ENCODE results near the gene RIPOR3. TPM values are rescaled to one million over a fixed set of nuclear protein-coding genes. Genes with fewer than 3 reads are reported as not detected.
"Not testable (repeated sequence)": the region's sequence is repeated elsewhere in the genome, so short reads cannot be mapped to it uniquely, and the experiment has no call there.

The RIPOR3 gene
- polyA plus RNA-seq, 1 donor: 9.3 TPM

DNA sequence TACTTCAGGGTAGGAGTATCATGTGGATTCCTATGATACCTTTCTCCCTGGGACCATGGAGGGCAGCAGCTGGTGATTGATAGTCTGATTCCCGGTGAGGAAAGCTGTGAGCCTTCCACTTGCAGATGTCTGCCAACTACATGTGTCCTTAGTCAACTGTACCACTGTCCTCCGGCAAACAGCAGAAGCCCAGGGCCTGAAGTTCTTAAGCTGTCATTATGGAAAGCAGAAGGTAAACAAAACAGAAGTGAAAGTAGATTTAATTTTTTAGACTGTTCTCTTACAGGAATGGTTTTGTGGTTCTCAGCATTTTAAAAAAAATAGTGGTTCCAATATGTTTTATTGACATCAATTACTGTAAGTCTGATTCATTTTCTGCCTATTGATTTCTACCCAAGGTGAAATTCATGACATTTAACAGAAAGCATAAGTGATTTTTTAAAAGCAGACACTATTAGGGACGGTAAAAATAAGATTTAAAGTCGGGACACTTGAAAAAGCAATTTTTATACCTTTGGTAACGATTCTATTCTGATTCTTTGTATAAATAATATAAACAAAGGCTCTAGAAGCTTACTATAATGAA, 144.5 kb downstream of the RIPOR3 start:
- 87% methylated on average over 3 of the region's 5 CpGs for WGBS (ENCODE audit: insufficient coverage, low lambda C conversion rate)
- Histone ChIP-seq H3K4me1 (ENCODE audit: control insufficient read depth, insufficient read depth, low read length) (no peaks in the 10 kb centered on the region), H3K4me3 (ENCODE audit: low read length) (no peak overlapping the region)

DNA sequence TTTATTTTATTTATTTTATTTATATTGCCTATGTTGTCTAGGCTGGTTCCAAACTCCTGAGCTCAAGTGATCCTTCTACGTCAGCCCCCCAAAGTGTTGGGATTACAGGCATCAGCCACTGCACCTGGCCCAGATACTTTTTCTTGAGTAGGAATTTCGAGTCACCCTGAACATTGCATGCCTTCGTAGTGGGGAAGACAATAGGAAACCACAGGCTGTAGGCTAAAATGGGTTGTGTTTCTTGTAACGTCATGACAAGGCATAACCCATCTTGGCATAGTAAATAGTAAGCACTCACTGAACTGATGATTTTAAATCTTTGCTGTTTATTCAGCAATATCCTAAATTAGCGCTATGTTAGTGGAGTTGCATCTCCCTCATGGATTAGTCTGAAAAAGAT, 146.2 kb downstream of the RIPOR3 start:
- Histone ChIP-seq H3K4me3 (ENCODE audit: low read length) (no peak overlapping the region), H3K4me1 (ENCODE audit: control insufficient read depth, insufficient read depth, low read length) (no peaks in the 10 kb centered on the region), H3K36me3 (ENCODE audit: control insufficient read depth, insufficient read depth, low read length) (peaks cover 4% of the 10 kb centered on the region), H3K27ac (ENCODE audit: low read length) (no peak overlapping the region), H3K27me3 (ENCODE audit: control insufficient read depth, insufficient read depth, low read length) (no peaks in the 10 kb centered on the region), H3K9me3 (ENCODE audit: control insufficient read depth, low read depth, low read length) (no peaks in the 10 kb centered on the region)
- DNase-seq: no peak
- WGBS (ENCODE audit: insufficient coverage, low lambda C conversion rate): 100% methylated on average over 2 of the region's 5 CpGs

More for the DNA sequence above, 144.5 kb downstream of the RIPOR3 start:
- Histone ChIP-seq H3K36me3 (ENCODE audit: control insufficient read depth, insufficient read depth, low read length) (peaks cover 4% of the 10 kb centered on the region), H3K27ac (ENCODE audit: low read length) (no peak overlapping the region), H3K27me3 (ENCODE audit: control insufficient read depth, insufficient read depth, low read length) (no peaks in the 10 kb centered on the region), H3K9me3 (ENCODE audit: control insufficient read depth, low read depth, low read length) (no peaks in the 10 kb centered on the region)
- DNase-seq: no peak

DNA sequence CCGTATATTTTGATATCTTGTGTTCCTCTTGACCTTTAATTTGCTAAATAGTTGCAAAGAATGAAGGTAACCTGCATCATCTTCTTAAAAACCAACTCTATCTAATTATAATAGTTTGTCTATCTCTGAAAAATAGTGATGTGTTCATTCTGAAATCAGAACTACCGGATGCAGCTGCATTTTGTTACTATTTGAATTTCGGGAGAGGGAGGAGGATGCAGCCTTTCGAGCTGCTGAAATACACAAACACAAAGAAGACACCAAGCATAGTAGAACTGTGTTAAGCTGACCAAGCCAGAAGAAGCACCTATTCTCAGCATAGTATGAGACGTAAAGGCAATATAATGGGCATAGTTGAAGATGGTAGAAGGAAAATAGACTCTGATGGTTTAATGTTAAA, 148.0 kb downstream of the RIPOR3 start:
- no peaks in the 10 kb centered on the region for H3K4me1 ChIP-seq (ENCODE audit: control insufficient read depth, insufficient read depth, low read length)
- WGBS (ENCODE audit: insufficient coverage, low lambda C conversion rate): 91% methylated on average over 2 of the region's 5 CpGs

DNA sequence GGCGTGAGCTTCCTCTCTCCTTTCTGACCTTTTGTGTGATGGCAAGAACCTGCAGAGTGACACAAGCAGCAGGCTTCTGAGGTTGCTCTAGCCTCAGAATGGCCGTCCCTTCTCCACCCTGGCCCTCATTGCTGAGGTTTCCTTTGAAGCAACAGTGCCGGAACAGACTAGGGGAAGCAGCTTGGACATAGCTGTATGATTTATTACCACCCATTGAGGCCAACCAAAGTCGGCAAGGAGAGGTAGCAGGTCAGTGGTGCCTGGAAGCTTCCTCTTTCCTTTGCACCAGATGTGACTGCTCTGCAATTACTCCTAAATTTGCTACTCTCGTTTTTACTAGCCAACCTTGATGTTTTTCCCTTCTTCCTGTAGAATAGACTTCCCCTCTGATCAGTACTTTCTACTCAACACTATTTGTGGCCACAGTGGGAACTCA, 149.7 kb downstream of the RIPOR3 start:
- 70% methylated on average over 2 of the region's 5 CpGs for WGBS (ENCODE audit: insufficient coverage, low lambda C conversion rate)
- H3K36me3 ChIP-seq (ENCODE audit: control insufficient read depth, insufficient read depth, low read length): no peaks in the 10 kb centered on the region
- no peaks in the 10 kb centered on the region for H3K27me3 ChIP-seq (ENCODE audit: control insufficient read depth, insufficient read depth, low read length)
- H3K9me3 ChIP-seq (ENCODE audit: control insufficient read depth, low read depth, low read length): no peaks in the 10 kb centered on the region
- H3K4me3 ChIP-seq (ENCODE audit: low read length): no peak overlapping the region
- H3K4me1 ChIP-seq (ENCODE audit: control insufficient read depth, insufficient read depth, low read length): no peaks in the 10 kb centered on the region
- DNase-seq: no peak
- no peak overlapping the region for H3K27ac ChIP-seq (ENCODE audit: low read length)

More for the DNA sequence above, 148.0 kb downstream of the RIPOR3 start:
- H3K4me3 ChIP-seq (ENCODE audit: low read length): no peak overlapping the region
- no peaks in the 10 kb centered on the region for H3K27me3 ChIP-seq (ENCODE audit: control insufficient read depth, insufficient read depth, low read length)
- no peaks in the 10 kb centered on the region for H3K9me3 ChIP-seq (ENCODE audit: control insufficient read depth, low read depth, low read length)
- peaks cover under 1% of the 10 kb centered on the region for H3K36me3 ChIP-seq (ENCODE audit: control insufficient read depth, insufficient read depth, low read length)
- no peak for DNase-seq
- H3K27ac ChIP-seq (ENCODE audit: low read length): no peak overlapping the region

DNA sequence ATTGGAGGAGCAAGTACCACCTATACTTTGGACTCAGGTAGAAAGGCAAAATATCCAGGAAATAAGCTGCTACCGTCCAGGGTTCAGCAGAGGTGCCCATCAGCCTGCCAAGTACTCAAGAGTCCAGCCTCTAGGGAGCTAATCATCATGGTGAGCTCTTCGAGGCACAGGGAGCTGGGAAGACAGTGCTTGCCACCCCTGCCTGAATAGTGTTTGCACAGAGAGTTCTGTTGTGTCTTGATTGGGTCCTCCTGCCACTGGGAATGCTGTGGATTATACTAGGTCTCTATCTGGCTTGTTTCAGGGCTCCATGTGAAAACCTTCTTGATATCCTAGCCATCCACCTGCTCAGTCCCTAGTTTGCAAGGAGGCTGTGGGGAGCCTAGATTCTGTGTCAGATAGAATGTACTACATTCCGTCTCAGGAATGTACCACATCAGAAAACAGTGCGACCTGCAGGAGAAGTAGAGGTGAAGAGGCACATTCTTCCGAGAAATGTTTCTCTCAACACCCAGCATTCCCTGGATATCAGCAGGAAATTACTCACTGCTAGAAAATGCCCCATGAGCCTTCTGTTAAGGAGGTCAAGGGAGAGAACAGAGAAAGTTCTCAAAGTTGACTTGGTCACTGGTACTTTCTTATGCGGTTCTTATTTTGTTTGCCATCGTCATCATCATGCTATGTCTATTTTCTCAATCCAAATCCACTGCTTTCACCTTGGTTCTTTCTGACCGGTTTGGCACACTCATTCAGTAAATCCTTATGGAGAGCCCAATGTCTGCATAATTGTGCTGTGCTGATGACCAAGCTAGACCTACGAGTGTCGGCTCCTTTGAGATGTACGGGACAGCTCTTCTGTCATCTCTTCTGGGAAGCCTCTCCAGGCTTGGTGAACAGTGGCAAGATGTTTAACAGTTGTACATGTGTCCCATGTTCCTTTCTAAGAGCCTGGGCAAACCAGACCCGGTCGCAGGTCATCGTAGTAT, 150.4 kb downstream of the RIPOR3 start:
- no peaks in the 10 kb centered on the region for H3K4me1 ChIP-seq (ENCODE audit: control insufficient read depth, insufficient read depth, low read length)
- H3K27ac ChIP-seq (ENCODE audit: low read length): no peak overlapping the region
- H3K4me3 ChIP-seq (ENCODE audit: low read length): no peak overlapping the region
- H3K27me3 ChIP-seq (ENCODE audit: control insufficient read depth, insufficient read depth, low read length): no peaks in the 10 kb centered on the region
- WGBS (ENCODE audit: insufficient coverage, low lambda C conversion rate): 93% methylated on average over 3 of the region's 14 CpGs
- DNase-seq: no peak
- no peaks in the 10 kb centered on the region for H3K36me3 ChIP-seq (ENCODE audit: control insufficient read depth, insufficient read depth, low read length)
- no peaks in the 10 kb centered on the region for H3K9me3 ChIP-seq (ENCODE audit: control insufficient read depth, low read depth, low read length)

DNA sequence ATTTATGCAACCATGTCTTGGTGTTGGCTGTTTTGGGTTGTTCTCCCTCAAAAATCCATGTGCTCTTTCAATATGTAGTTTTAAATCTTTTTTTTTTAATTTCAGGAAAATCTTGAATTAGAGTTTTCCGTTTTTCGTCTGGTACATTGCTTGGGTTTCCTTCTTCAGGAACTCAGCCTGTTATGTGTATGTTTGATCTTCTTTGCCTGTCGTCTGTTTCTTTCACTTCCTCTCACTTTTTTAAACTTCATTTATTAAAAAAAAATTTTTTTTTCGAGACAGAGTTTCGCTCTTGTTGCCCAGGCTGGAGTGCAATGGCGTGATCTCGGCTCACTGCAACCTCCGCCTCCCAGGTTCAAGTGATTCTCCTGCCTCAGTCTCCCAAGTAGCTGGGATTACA, 151.5 kb downstream of the RIPOR3 start:
- not testable (repeated sequence) for H3K27me3 ChIP-seq (ENCODE audit: control insufficient read depth, insufficient read depth, low read length); H3K27ac ChIP-seq (ENCODE audit: low read length); H3K9me3 ChIP-seq (ENCODE audit: control insufficient read depth, low read depth, low read length); H3K4me3 ChIP-seq (ENCODE audit: low read length); H3K36me3 ChIP-seq (ENCODE audit: control insufficient read depth, insufficient read depth, low read length); DNase-seq; H3K4me1 ChIP-seq (ENCODE audit: control insufficient read depth, insufficient read depth, low read length)
- 100% methylated on average over 2 of the region's 8 CpGs for WGBS (ENCODE audit: insufficient coverage, low lambda C conversion rate)

DNA sequence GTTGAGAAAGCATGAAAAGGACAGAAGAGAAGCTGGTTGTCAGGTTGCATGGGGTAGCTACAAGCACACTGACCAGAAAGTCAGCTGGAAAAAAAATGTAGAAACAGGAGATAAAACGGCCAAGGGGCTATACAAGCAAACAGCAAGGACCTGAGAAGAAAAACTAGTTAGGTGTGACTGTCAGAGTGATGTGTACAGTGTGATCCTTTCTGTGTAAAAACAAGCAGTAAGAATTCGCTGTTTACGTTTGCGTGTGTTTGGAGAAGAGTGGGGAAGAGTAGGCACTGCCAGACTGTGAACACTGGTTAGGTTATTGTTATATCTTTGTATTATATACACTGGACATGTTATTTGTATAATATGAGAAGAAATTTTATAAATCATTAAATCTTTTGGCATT, 153.1 kb downstream of the RIPOR3 start:
- Histone ChIP-seq H3K4me1 (ENCODE audit: control insufficient read depth, insufficient read depth, low read length) (no peaks in the 10 kb centered on the region), H3K27me3 (ENCODE audit: control insufficient read depth, insufficient read depth, low read length) (no peaks in the 10 kb centered on the region), H3K36me3 (ENCODE audit: control insufficient read depth, insufficient read depth, low read length) (no peaks in the 10 kb centered on the region), H3K4me3 (ENCODE audit: low read length) (no peak overlapping the region), H3K9me3 (ENCODE audit: control insufficient read depth, low read depth, low read length) (no peaks in the 10 kb centered on the region), H3K27ac (ENCODE audit: low read length) (no peak overlapping the region)
- DNase-seq: no peak
- 20% methylated on average over 1 of the region's 4 CpGs for WGBS (ENCODE audit: insufficient coverage, low lambda C conversion rate)

DNA sequence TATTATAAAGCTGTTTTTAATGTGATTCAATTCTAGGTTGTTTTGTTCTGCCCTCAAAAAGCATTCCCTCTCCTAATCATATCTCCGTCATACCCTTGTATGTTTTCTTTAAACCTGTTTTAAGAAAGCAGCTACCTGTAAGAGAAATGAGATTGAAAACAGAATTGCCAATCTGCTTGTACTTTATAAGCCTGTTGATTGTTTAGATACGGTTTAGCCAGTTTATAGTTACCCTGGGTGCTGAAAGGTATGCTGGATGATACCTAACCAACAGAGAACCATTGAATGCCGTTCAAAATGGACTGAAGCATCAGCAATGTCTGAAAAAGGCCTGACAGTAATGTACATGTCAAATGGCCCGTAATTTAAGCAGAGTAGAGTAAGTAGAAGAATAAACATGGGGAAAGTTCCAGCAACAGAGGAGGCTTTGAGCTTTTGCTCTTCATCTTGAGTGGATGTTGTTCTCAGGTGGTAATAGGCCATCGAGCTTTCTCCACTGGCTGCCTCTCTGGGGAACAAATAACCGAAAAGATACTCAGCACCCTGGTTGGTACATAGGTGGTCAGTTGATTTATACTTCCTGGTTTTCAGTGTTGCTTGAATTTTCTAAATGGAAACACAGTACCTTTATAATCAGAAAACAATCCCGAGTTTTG, 153.7 kb downstream of the RIPOR3 start:
- no peaks in the 10 kb centered on the region for H3K27me3 ChIP-seq (ENCODE audit: control insufficient read depth, insufficient read depth, low read length)
- no peak overlapping the region for H3K4me3 ChIP-seq (ENCODE audit: low read length)
- DNase-seq: no peak
- no peaks in the 10 kb centered on the region for H3K9me3 ChIP-seq (ENCODE audit: control insufficient read depth, low read depth, low read length)
- 71% methylated on average over 3 of the region's 7 CpGs for WGBS (ENCODE audit: insufficient coverage, low lambda C conversion rate)
- no peaks in the 10 kb centered on the region for H3K4me1 ChIP-seq (ENCODE audit: control insufficient read depth, insufficient read depth, low read length)
- H3K36me3 ChIP-seq (ENCODE audit: control insufficient read depth, insufficient read depth, low read length): no peaks in the 10 kb centered on the region
- no peak overlapping the region for H3K27ac ChIP-seq (ENCODE audit: low read length)

DNA sequence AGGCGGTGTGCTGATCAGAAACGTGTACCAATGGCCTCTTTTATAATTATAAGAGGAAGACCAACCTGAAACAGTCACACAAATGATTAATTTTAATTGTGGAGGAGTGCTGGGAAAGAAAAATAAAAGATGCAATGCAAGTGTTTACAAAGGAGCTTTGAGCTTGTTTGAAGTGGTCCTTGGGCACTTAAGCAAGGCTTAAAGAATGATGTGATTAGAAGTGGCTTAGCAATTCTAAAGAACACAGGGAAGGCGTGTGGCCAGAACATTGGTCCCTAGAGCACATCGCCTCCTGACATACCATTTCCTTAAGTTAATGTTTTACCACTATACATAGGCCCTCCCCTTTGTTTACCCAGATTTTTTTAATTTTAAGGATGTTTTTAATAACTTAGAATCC, 155.0 kb downstream of the RIPOR3 start:
- Histone ChIP-seq H3K9me3 (ENCODE audit: control insufficient read depth, low read depth, low read length) (no peaks in the 10 kb centered on the region), H3K36me3 (ENCODE audit: control insufficient read depth, insufficient read depth, low read length) (no peaks in the 10 kb centered on the region), H3K4me1 (ENCODE audit: control insufficient read depth, insufficient read depth, low read length) (no peaks in the 10 kb centered on the region), H3K4me3 (ENCODE audit: low read length) (no peak overlapping the region), H3K27me3 (ENCODE audit: control insufficient read depth, insufficient read depth, low read length) (no peaks in the 10 kb centered on the region), H3K27ac (ENCODE audit: low read length) (no peak overlapping the region)
- WGBS (ENCODE audit: insufficient coverage, low lambda C conversion rate): no CpG with 5 or more reads among the region's 4 CpGs
- no peak for DNase-seq

Data from large intestine (tissue), 3 donors.